Breast epithelium (tissue), 4 donors: Measurements from ENCODE around the gene MDH1B. TPM values are rescaled to one million over a fixed set of nuclear protein-coding genes. Genes with fewer than 3 reads are reported as not detected.

ENCODE experiments used
- DNase-seq, 2 donors: peaks; one replicate each; pipeline ENCODE4 v3.0.0-alpha.2; 2019; ENCODE audit warnings: low spot score in 2 of 2
- H3K27ac ChIP-seq, 2 donors: fragments of 200-600 bp; sonication (generic) in 1 of 2; one replicate each; pipeline ENCODE4 v1.5.1; 2016 to 2019; ENCODE audit warnings: mild to moderate bottlenecking in 1 of 2
- H3K27me3 ChIP-seq, 2 donors: fragments of 200-600 bp; sonication (generic) in 1 of 2; one replicate each; pipeline versions ENCODE4 v1.5.1 to v1.6.0; 2017 to 2019; ENCODE audit warnings: control low read depth in 1 of 2, mild to moderate bottlenecking in 1 of 2
- H3K36me3 ChIP-seq: fragments of 200-600 bp; one replicate; pipeline ENCODE4 v1.5.1; 2019
- H3K4me1 ChIP-seq, 2 donors: fragments of 200-600 bp; sonication (generic); one replicate each; pipeline ENCODE4 v1.5.1; 2016 to 2019; ENCODE audit warnings: control low read depth in 1 of 2
- H3K4me3 ChIP-seq, 3 donors: fragments of 200-600 bp; sonication (generic); 1 replicate in 2 of 3; 2 replicates in 1 of 3; pipeline ENCODE4 v1.5.1; 2016 to 2019; ENCODE audit warnings: mild to moderate bottlenecking in 3 of 3, moderate library complexity in 2 of 3
- H3K9me3 ChIP-seq, 2 donors: fragments of 200-600 bp; sonication (generic) in 1 of 2; one replicate each; pipeline ENCODE4 v1.5.1; 2016 to 2019; ENCODE audit warnings: control low read depth in 1 of 2
- CTCF ChIP-seq, 3 donors: fragments of 450-650 bp; IDR thresholded peaks; one replicate each; pipeline ENCODE4 v1.5.1; 2016 to 2017; ENCODE audit warnings: antibody characterized with exemption in 3 of 3, mild to moderate bottlenecking in 3 of 3, moderate library complexity in 3 of 3
- POLR2A ChIP-seq: fragments of 450-650 bp; IDR thresholded peaks from one replicate; pipeline ENCODE4 v1.6.1; 2016; ENCODE audit warnings: antibody characterized with exemption, mild to moderate bottlenecking, moderate library complexity
- POLR2AphosphoS5 ChIP-seq, 3 donors: sonication (generic); formaldehyde crosslinking; IDR thresholded peaks; one replicate each; pipeline ENCODE4 v1.6.1; 2017; ENCODE audit warnings: antibody characterized with exemption in 3 of 3
- intact Hi-C: fragments of 100-400 bp; cut with DNase I; formaldehyde crosslinking; loops from one replicate; pipeline ENCODE4 v1.15.1; 2023; ENCODE audit warnings: low total_unique reads
- total RNA-seq, 3 donors: library from RNA; depleted of rRNA; stranded (reverse); fragments of >200 nt; gene quantifications; one replicate each; pipeline ENCODE4 v1.1.0, GENCODE V29; 2016

MDH1B gene
- total RNA-seq, 3 donors from 2014 or later = 0.64 to 4.7 (median 2.0) TPM

- no peak for DNase-seq
- H3K36me3 ChIP-seq = no peaks in the 10 kb centered on the region
- peaks cover 0 to 3% of the 10 kb centered on the region in 2 donors for H3K9me3 ChIP-seq
- no peak overlapping the region for H3K4me3 ChIP-seq
- TF ChIP-seq POLR2A (no peak), CTCF (IDR thresholded peaks at IDR 0.05) (no peak), POLR2AphosphoS5 (IDR thresholded peaks at IDR 0.05) (no peak)
- H3K27ac ChIP-seq = no peak overlapping the region
- intact Hi-C loops = no loop called here
- H3K27me3 ChIP-seq = no peaks in the 10 kb centered on the region
- no peaks in the 10 kb centered on the region for H3K4me1 ChIP-seq
Measured at GRCh38 chr2:206783718-206784117, 18.6 kb upstream of the MDH1B start.

- no peak overlapping the region for H3K27ac ChIP-seq
- DNase-seq = no peak
- H3K36me3 ChIP-seq = no peaks in the 10 kb centered on the region
- peaks cover 0 to 3% of the 10 kb centered on the region in 2 donors for H3K9me3 ChIP-seq
- no peak overlapping the region for H3K4me3 ChIP-seq
- intact Hi-C loops = no loop called here
- TF ChIP-seq POLR2A = no peak
- no peak for TF ChIP-seq CTCF (IDR thresholded peaks at IDR 0.05)
- TF ChIP-seq POLR2AphosphoS5 (IDR thresholded peaks at IDR 0.05) = no peak
- no peaks in the 10 kb centered on the region for H3K27me3 ChIP-seq
- no peaks in the 10 kb centered on the region for H3K4me1 ChIP-seq
Measured at GRCh38 chr2:206780671-206781070, 15.5 kb upstream of the MDH1B start.

- H3K27ac ChIP-seq = no peak overlapping the region
- DNase-seq = no peak
- TF ChIP-seq CTCF (IDR thresholded peaks at IDR 0.05) (no peak), POLR2AphosphoS5 (IDR thresholded peaks at IDR 0.05) (no peak), POLR2A (no peak)
- peaks cover 7% of the 10 kb centered on the region for H3K36me3 ChIP-seq
- no peaks in the 10 kb centered on the region for H3K4me1 ChIP-seq
- no peak overlapping the region for H3K4me3 ChIP-seq
- no peaks in the 10 kb centered on the region for H3K27me3 ChIP-seq
- H3K9me3 ChIP-seq = peaks cover 0 to 3% of the 10 kb centered on the region in 2 donors
- intact Hi-C loops = no loop called here
Measured at GRCh38 chr2:206776432-206776831, 11.3 kb upstream of the MDH1B start.

GRCh38 chr2:206774871-206775270 lies 9.7 kb upstream of the MDH1B start:
- no peak for DNase-seq
- intact Hi-C loops = no loop called here
- TF ChIP-seq POLR2A (no peak), POLR2AphosphoS5 (IDR thresholded peaks at IDR 0.05) (no peak), CTCF (IDR thresholded peaks at IDR 0.05) (no peak)
- Histone ChIP-seq H3K4me3 (no peak overlapping the region), H3K27ac (no peak overlapping the region), H3K4me1 (no peaks in the 10 kb centered on the region), H3K36me3 (peaks cover 7% of the 10 kb centered on the region), H3K27me3 (no peaks in the 10 kb centered on the region), H3K9me3 (no peaks in the 10 kb centered on the region)

GRCh38 chr2:206766057-206766930 lies 1.2 kb upstream of the MDH1B start:
- no peak for DNase-seq
- intact Hi-C loops = no loop called here
- Histone ChIP-seq H3K27ac (peak overlapping the region; percentile 91 to 94), H3K4me3 (peak overlapping the region; percentile 73 to 85 (median 83)), H3K36me3 (no peaks in the 10 kb centered on the region), H3K27me3 (no peaks in the 10 kb centered on the region), H3K4me1 (no peaks in the 10 kb centered on the region), H3K9me3 (no peaks in the 10 kb centered on the region)
- TF ChIP-seq POLR2A (no peak), POLR2AphosphoS5 (IDR thresholded peaks at IDR 0.05) (no peak), CTCF (IDR thresholded peaks at IDR 0.05) (no peak)
